HG03565 (cell line): ENCODE results near the gene IP6K2.

ENCODE experiments used
- ATAC-seq: cut with Tn5 transposase; IDR thresholded peaks from one replicate; pipeline ENCODE4 v1.9.1; 2021; ENCODE audit warnings: mild to moderate bottlenecking, moderate library complexity; ENCODE audit not compliant: unreplicated experiment

Gene IP6K2

DNA sequence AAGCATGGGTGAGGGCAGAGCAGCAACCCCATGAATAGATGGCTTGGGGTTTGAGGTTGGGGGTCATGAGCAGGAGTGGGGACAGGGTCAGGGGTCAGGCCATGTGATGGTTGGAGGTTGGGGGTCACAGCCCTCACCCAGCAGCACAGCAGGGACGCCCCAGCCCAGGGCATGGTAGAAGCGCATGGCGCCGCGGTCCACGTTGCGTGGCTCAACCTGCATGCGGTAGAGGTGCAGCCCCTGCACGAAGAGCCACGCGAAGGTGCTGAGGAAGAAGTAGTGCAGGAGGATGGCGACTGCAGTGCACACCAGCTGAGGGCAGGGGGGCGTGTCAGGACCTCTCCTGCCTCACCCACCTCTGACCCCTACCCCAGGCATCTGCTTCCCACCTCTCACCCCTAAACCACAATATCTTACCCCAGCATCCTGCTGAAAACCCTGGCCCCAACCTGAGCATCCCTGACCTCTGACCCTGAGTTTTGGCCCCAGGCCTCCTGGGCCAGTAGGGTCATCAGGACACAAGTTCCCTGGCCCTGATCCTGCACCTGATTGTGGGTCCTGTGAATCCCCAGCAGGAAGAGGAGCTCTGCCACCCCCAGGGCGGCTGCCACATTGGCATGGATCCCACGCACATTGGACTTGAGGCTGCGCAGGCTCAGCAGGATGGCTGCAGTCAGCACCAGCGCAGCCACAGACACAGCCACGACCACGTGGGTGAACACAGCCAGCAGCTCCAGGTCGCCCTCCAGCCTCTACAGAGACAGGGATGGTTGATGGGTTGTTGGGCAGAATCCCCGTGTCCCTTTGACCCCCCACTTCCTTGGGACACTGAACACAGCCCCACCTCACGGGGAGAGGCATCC is 71.9 kb downstream of the IP6K2 start:
- no peak for ATAC-seq

GRCh38 chr3:48642605-48643004 is 74.4 kb downstream of the IP6K2 start:
- no peak for ATAC-seq

- ATAC-seq, result no peak
These were observed 75.6 kb downstream of the IP6K2 start for GRCh38 chr3:48641396-48641795.

DNA sequence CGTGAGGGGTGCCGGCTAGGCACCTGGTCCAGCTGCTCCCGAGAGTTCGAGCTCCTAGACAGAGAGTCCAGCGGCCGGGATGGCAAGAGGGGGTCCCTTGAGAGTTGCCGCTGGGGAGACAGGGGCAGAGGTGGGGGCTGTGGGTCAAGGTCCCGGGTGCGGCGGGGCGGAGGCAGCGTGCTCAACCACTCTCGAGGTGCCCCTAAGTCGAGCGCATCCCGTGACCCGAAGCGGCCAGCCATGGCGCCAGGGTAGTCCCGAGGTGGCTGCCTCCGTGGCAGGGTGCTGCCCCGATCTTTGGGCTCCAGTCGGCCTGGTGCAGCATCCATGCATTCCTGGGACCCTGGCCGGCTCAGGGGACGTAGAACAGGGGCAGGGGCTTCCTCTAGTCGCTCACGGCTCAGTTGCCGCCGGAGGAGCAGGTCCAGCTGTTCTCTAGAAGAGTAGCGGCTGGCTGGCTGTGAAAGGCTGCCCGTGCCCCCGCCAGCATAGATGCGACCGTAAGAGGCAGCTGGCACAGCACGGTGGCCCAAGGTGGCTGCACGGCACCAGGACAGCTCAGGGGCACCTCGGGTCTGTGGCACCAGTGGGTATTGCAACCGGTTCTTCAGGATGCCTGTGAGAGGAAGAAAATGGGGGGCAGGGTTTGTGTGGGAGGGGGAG is 76.9 kb downstream of the IP6K2 start:
- ATAC-seq, result no peak
